ENCODE measurements around the gene RNASEH2B. TPM values are rescaled to one million over a fixed set of nuclear protein-coding genes. Genes with fewer than 3 reads are reported as not detected.

Gene RNASEH2B
- total RNA-seq, 1 experiment from 2014 or later, result 28.1 TPM

DNA sequence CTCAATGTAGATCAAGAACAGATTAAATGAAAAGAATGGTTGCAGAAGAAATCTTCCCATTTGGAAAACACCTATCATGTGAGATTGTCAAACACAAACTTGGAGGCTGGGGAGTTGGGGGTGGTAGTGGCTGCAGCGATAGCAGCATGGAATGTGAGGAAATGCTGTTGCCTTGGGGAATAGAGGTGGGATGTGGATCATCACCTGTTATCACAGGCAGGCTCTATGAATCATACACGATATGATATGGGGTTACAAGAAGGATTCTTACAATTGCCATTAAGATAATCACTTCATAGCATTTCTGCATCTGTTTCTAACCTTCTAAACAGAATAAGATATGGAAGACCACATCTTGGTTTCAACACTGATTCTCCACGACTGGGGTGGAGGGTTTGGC lies 88.7 kb downstream of the RNASEH2B start:
- Mint-ChIP-seq H3K9me3 (ENCODE audit: low read depth, unreplicated experiment) (no peaks in the 10 kb centered on the region), H3K27me3 (ENCODE audit: unreplicated experiment) (no peaks in the 10 kb centered on the region), H3K4me1 (ENCODE audit: low read depth, unreplicated experiment) (no peaks in the 10 kb centered on the region), H3K27ac (ENCODE audit: unreplicated experiment) (no peak overlapping the region), H3K4me3 (ENCODE audit: low read depth, unreplicated experiment) (no peak overlapping the region), H3K36me3 (ENCODE audit: insufficient read depth, unreplicated experiment) (no peaks in the 10 kb centered on the region)
- TF ChIP-seq, protein P1, sequence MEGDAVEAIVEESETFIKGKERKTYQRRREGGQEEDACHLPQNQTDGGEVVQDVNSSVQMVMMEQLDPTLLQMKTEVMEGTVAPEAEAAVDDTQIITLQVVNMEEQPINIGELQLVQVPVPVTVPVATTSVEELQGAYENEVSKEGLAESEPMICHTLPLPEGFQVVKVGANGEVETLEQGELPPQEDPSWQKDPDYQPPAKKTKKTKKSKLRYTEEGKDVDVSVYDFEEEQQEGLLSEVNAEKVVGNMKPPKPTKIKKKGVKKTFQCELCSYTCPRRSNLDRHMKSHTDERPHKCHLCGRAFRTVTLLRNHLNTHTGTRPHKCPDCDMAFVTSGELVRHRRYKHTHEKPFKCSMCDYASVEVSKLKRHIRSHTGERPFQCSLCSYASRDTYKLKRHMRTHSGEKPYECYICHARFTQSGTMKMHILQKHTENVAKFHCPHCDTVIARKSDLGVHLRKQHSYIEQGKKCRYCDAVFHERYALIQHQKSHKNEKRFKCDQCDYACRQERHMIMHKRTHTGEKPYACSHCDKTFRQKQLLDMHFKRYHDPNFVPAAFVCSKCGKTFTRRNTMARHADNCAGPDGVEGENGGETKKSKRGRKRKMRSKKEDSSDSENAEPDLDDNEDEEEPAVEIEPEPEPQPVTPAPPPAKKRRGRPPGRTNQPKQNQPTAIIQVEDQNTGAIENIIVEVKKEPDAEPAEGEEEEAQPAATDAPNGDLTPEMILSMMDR (IDR thresholded peaks at IDR 0.05; ENCODE audit: unreplicated experiment), result no peak
- intact Hi-C loops (cut with micrococcal nuclease; ENCODE audit: unreplicated experiment), result no loop called here
- DNase-seq, result no peak
- BruUV-seq (replicated peaks), result no TSS peak
- CTCF ChIA-PET, result no interaction called here

- intact Hi-C loops (cut with micrococcal nuclease; ENCODE audit: unreplicated experiment), result no loop called here
- no peaks in the 10 kb centered on the region for H3K36me3 Mint-ChIP-seq (ENCODE audit: insufficient read depth, unreplicated experiment)
- no peak overlapping the region for H3K27ac Mint-ChIP-seq (ENCODE audit: unreplicated experiment)
- no TSS peak for BruUV-seq (replicated peaks)
- no peaks in the 10 kb centered on the region for H3K4me1 Mint-ChIP-seq (ENCODE audit: low read depth, unreplicated experiment)
- no peak overlapping the region for H3K4me3 Mint-ChIP-seq (ENCODE audit: low read depth, unreplicated experiment)
- H3K9me3 Mint-ChIP-seq (ENCODE audit: low read depth, unreplicated experiment), result no peaks in the 10 kb centered on the region
- TF ChIP-seq, protein P1 (IDR thresholded peaks at IDR 0.05; ENCODE audit: unreplicated experiment), result no peak
- DNase-seq, result no peak
- CTCF ChIA-PET, result no interaction called here
- no peaks in the 10 kb centered on the region for H3K27me3 Mint-ChIP-seq (ENCODE audit: unreplicated experiment)
These were observed 90.0 kb downstream of the RNASEH2B start for GRCh38 chr13:50999641-51000040.

GRCh38 chr13:51000061-51000460 lies 90.5 kb downstream of the RNASEH2B start:
- no TSS peak for BruUV-seq (replicated peaks)

GRCh38 chr13:51000571-51001260 lies 91.1 kb downstream of the RNASEH2B start:
- Mint-ChIP-seq H3K36me3 (ENCODE audit: insufficient read depth, unreplicated experiment) (no peaks in the 10 kb centered on the region), H3K9me3 (ENCODE audit: low read depth, unreplicated experiment) (no peaks in the 10 kb centered on the region), H3K4me3 (ENCODE audit: low read depth, unreplicated experiment) (no peak overlapping the region), H3K27me3 (ENCODE audit: unreplicated experiment) (no peaks in the 10 kb centered on the region), H3K27ac (ENCODE audit: unreplicated experiment) (no peak overlapping the region), H3K4me1 (ENCODE audit: low read depth, unreplicated experiment) (no peaks in the 10 kb centered on the region)
- CTCF ChIA-PET, result no interaction called here
- no TSS peak for BruUV-seq (replicated peaks)
- intact Hi-C loops (cut with micrococcal nuclease; ENCODE audit: unreplicated experiment), result no loop called here
- TF ChIP-seq, protein P1 (IDR thresholded peaks at IDR 0.05; ENCODE audit: unreplicated experiment), result no peak
- DNase-seq, result no peak

More at GRCh38 chr13:51000061-51000460, 90.5 kb downstream of the RNASEH2B start:
- CTCF ChIA-PET, result no interaction called here
- Mint-ChIP-seq H3K27ac (ENCODE audit: unreplicated experiment) (no peak overlapping the region), H3K4me1 (ENCODE audit: low read depth, unreplicated experiment) (no peaks in the 10 kb centered on the region), H3K36me3 (ENCODE audit: insufficient read depth, unreplicated experiment) (no peaks in the 10 kb centered on the region), H3K9me3 (ENCODE audit: low read depth, unreplicated experiment) (no peaks in the 10 kb centered on the region), H3K4me3 (ENCODE audit: low read depth, unreplicated experiment) (no peak overlapping the region), H3K27me3 (ENCODE audit: unreplicated experiment) (no peaks in the 10 kb centered on the region)
- DNase-seq, result no peak
- intact Hi-C loops (cut with micrococcal nuclease; ENCODE audit: unreplicated experiment), result no loop called here
- TF ChIP-seq, protein P1 (IDR thresholded peaks at IDR 0.05; ENCODE audit: unreplicated experiment), result no peak
